ENCODE measurements around the gene RPA4.

Gene RPA4

DNA sequence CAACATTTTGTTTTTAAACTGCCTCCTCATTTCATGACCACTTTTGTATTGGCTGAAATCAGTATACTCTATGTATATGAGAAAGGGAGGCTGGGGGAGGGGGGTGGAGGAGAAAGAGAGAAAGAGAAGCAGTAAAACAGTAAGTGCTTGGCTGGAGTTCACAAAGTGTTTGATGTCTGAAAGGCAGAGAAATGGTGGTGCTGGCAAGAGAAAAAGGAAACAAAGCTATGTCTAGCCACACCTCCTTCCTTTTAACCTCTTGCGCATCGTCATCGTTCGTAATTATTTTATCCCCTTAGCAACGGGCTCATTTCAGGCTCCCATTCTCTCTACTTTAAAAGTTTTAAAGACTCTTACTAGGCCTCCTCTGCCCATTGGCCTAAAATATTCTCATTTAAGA, 25.6 kb downstream of the RPA4 start:
- no peaks in the 10 kb centered on the region for H3K9me3 Mint-ChIP-seq
- H3K4me1 Mint-ChIP-seq, result no peaks in the 10 kb centered on the region
- H3K4me3 Mint-ChIP-seq, result no peak overlapping the region
- no peaks in the 10 kb centered on the region for H3K27me3 Mint-ChIP-seq
- H3K36me3 Mint-ChIP-seq, result peaks cover 5% of the 10 kb centered on the region
- no peak overlapping the region for H3K27ac Mint-ChIP-seq

DNA sequence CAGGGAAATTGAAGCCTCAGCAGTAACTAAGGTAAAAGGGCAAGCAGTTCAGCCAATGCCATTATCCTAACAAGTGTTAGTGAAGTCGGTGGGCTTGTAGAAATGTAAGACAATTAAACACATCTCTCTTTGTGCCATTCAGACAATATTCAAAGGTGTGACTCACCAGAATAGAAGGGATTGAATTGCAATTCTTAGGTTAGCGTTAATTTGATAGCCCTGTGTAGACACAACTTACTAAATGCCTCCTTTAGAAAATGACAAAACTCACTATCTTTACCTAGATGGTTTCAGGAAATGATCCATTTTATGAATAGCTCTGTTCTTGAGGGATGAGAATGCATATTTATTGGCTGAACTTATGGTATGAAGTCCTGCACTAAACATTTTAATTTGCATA, 35.2 kb downstream of the RPA4 start:
- no peak overlapping the region for H3K27ac Mint-ChIP-seq
- peaks cover 9% of the 10 kb centered on the region for H3K36me3 Mint-ChIP-seq
- H3K4me1 Mint-ChIP-seq, result no peaks in the 10 kb centered on the region
- H3K9me3 Mint-ChIP-seq, result no peaks in the 10 kb centered on the region
- no peak overlapping the region for H3K4me3 Mint-ChIP-seq
- no peaks in the 10 kb centered on the region for H3K27me3 Mint-ChIP-seq

DNA sequence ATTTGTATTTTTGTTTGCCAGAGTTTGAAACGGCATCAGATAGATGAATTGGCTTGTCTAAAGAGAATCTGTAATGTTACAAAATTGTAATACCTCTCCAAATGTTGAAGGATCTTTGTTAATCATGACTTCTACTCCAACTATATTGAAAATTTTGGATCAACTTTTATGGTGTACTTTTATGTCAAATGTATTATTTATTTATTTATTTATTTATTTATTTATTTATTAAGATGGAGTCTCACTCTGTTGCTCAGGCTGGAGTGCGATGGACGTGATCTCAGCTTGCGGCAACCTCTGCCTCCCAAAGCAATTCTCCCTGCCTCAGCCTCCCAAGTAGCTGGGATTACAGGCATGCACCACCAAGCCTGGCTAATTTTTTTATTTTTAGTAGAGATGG, 36.0 kb downstream of the RPA4 start:
- no peaks in the 10 kb centered on the region for H3K9me3 Mint-ChIP-seq
- H3K27ac Mint-ChIP-seq, result no peak overlapping the region

DNA sequence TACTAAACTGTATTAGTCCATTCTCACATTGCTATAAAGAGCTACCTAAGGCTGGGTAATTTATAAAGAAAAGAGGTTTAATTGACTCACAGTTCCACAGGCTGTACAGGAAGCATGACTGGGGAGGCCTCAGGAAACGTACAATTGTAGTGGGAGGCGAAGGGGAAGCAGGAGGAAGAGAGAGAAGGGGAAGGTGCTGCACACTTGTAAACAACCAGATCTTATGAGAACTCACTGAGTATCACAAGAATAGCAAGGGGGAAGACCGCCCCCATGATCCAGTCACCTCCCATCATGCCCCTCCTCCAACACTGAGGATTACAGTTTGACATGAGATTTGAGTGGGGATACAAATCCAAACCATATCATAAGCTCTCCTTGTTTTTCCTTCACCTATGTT, 40.9 kb downstream of the RPA4 start:
- Mint-ChIP-seq H3K4me3 (no peak overlapping the region), H3K27ac (no peak overlapping the region), H3K9me3 (no peaks in the 10 kb centered on the region), H3K4me1 (no peaks in the 10 kb centered on the region), H3K36me3 (peaks cover 10% of the 10 kb centered on the region), H3K27me3 (no peaks in the 10 kb centered on the region)

More for the DNA sequence above, 36.0 kb downstream of the RPA4 start:
- Mint-ChIP-seq H3K27me3 (no peaks in the 10 kb centered on the region), H3K36me3 (peaks cover 6% of the 10 kb centered on the region), H3K4me3 (no peak overlapping the region), H3K4me1 (no peaks in the 10 kb centered on the region)

DNA sequence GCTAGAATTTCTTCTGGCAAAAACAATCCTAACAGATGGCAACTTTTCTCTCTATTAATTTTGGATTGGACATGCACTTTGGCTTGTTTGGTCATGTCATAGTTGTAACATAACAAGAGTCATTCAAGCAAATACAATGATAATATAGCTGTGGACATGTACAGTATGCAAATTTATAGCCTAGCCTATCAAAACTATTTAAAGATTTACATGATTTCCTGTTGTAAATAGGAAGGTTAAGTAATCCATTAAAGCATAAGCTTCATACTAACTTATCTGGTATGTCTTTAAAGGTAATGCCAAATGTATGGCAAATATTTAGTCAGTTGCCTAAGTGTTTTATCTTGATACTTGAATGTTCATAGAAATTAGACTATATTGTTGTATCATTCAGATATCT, 45.3 kb downstream of the RPA4 start:
- no peaks in the 10 kb centered on the region for H3K9me3 Mint-ChIP-seq
- H3K36me3 Mint-ChIP-seq, result peaks cover 5% of the 10 kb centered on the region
- no peak overlapping the region for H3K27ac Mint-ChIP-seq

More for the DNA sequence above, 45.3 kb downstream of the RPA4 start:
- H3K27me3 Mint-ChIP-seq, result no peaks in the 10 kb centered on the region
- H3K4me1 Mint-ChIP-seq, result no peaks in the 10 kb centered on the region
- no peak overlapping the region for H3K4me3 Mint-ChIP-seq
